H1 (cell line): ENCODE measurements around the gene RIMBP2. TPM values are rescaled to one million over a fixed set of nuclear protein-coding genes. Genes with fewer than 3 reads are reported as not detected.

Experiments used
- CTCF ChIA-PET: fragments of 300-600 bp; sonication (Branson Sonifier 250); formaldehyde crosslinking; loops from one replicate; lab custom pipeline; 2021; ENCODE audit not compliant: partially characterized antibody; lab: Charles Lee
- POLR2A ChIA-PET: fragments of 300-600 bp; sonication (Branson Sonifier 250); formaldehyde crosslinking; loops from one replicate; lab custom pipeline; 2021; ENCODE audit warnings: inconsistent platforms; ENCODE audit not compliant: partially characterized antibody; lab: Charles Lee
- DNase-seq, 2 experiments: peaks; one replicate each; pipeline versions ENCODE4 v3.0.0 to v3.0.0-alpha.2; 2010 to 2022; ENCODE audit warnings: low spot score in 2 of 2, low read depth in 1 of 2, mixed read lengths in 1 of 2
- FAIRE-seq: peaks from 2 replicates; lab custom pipeline; 2011; peaks lifted over from hg19 to GRCh38; lab: Jason Lieb, UNC
- H2AFZ ChIP-seq: 2 replicates; pipeline ENCODE4 v1.8.1; 2012; ENCODE audit warnings: low read length, inconsistent platforms
- H2AK5ac ChIP-seq: 2 replicates; pipeline ENCODE4 v1.6.1; 2013; ENCODE audit warnings: low read depth, low read length
- H2BK120ac ChIP-seq: replicated peaks from 2 replicates; pipeline ENCODE3; 2013; ENCODE audit warnings: low read depth, low read length, inconsistent platforms
- H2BK12ac ChIP-seq: 2 replicates; pipeline ENCODE4 v1.6.1; 2013; ENCODE audit warnings: low read depth, low read length
- H2BK15ac ChIP-seq: 2 replicates; pipeline ENCODE4 v1.6.1; 2013; ENCODE audit warnings: low read length
- H2BK20ac ChIP-seq: 2 replicates; pipeline ENCODE4 v1.6.1; 2013; ENCODE audit warnings: low read length
- H2BK5ac ChIP-seq: 2 replicates; pipeline ENCODE4 v1.6.1; 2013; ENCODE audit warnings: low read depth, low read length
- H3K14ac ChIP-seq: 2 replicates; pipeline ENCODE4 v1.6.1; 2013; ENCODE audit warnings: inconsistent platforms; ENCODE audit not compliant: insufficient read length
- H3K18ac ChIP-seq: 2 replicates; pipeline ENCODE4 v1.6.1; 2013; ENCODE audit warnings: low read length; ENCODE audit errors: extremely low read depth
- H3K23ac ChIP-seq: 2 replicates; pipeline ENCODE4 v1.6.1; 2013; ENCODE audit warnings: inconsistent platforms; ENCODE audit not compliant: insufficient read length
- H3K23me2 ChIP-seq: 2 replicates; pipeline ENCODE4 v1.6.1; 2013; ENCODE audit warnings: low read depth, low read length
- H3K27ac ChIP-seq: 2 replicates; pipeline ENCODE4 v1.6.1; 2011; ENCODE audit warnings: low read depth, low read length, inconsistent platforms
- H3K27me3 ChIP-seq, 4 experiments: replicated peaks in 1 of 4; 1 replicate in 1 of 4; 2 replicates in 3 of 4; pipeline versions ENCODE4 v1.6.1 to v1.8.1; 2011 to 2013; ENCODE audit warnings: low read length in 3 of 4, mild to moderate bottlenecking in 3 of 4, inconsistent platforms in 2 of 4, mixed read lengths in 2 of 4, moderate library complexity in 1 of 4; ENCODE audit not compliant: control insufficient read depth in 3 of 4, insufficient read depth in 3 of 4; ENCODE audit errors: extremely low read depth in 1 of 4
- H3K36me3 ChIP-seq, 4 experiments: 2 replicates each; pipeline versions ENCODE4 v1.6.1 to v1.8.1; 2011 to 2013; ENCODE audit warnings: mild to moderate bottlenecking in 4 of 4, low read length in 3 of 4, moderate library complexity in 2 of 4, control low read depth in 1 of 4, inconsistent platforms in 1 of 4; ENCODE audit not compliant: insufficient read depth in 4 of 4, control insufficient read depth in 2 of 4
- H3K4ac ChIP-seq: replicated peaks from 2 replicates; pipeline ENCODE3; 2013; ENCODE audit warnings: low read length, low read depth, mixed read lengths, inconsistent platforms; ENCODE audit not compliant: insufficient read length
- H3K4me1 ChIP-seq, 4 experiments: replicated peaks in 1 of 4; 1 replicate in 1 of 4; 2 replicates in 3 of 4; pipeline versions ENCODE4 v1.6.1 to v1.8.1; 2011 to 2013; ENCODE audit warnings: low read length in 3 of 4, inconsistent platforms in 2 of 4, mixed read lengths in 1 of 4; ENCODE audit not compliant: insufficient read depth in 4 of 4, control insufficient read depth in 3 of 4
- H3K4me2 ChIP-seq, 2 experiments: 2 replicates each; pipeline versions ENCODE4 v1.6.1 to v1.8.1; 2011 to 2013; ENCODE audit warnings: low read depth in 2 of 2, low read length in 2 of 2, control low read depth in 1 of 2, inconsistent platforms in 1 of 2, mild to moderate bottlenecking in 1 of 2; ENCODE audit not compliant: insufficient read depth in 1 of 2
- H3K4me3 ChIP-seq, 4 experiments: fragments of 200-600, 300-600 bp in 1 of 4; sonication (generic), shearing (Covaris generic), sonication (Bioruptor Twin) in 1 of 4; 2 replicates each; pipeline versions ENCODE4 v1.5.1 to v1.8.1; 2011 to 2016; ENCODE audit warnings: low read length in 4 of 4, low read depth in 3 of 4, control low read depth in 2 of 4, inconsistent platforms in 2 of 4, mild to moderate bottlenecking in 2 of 4, mixed read lengths in 1 of 4, moderate library complexity in 1 of 4; ENCODE audit not compliant: insufficient read depth in 2 of 4; ENCODE audit errors: extremely low read depth in 1 of 4
- H3K56ac ChIP-seq: replicated peaks from 2 replicates; pipeline ENCODE3; 2013; ENCODE audit warnings: low read depth, mild to moderate bottlenecking, mixed read lengths, low read length, inconsistent platforms; ENCODE audit not compliant: insufficient read length
- H3K79me1 ChIP-seq: 2 replicates; pipeline ENCODE4 v1.6.1; 2013; ENCODE audit warnings: low read depth, low read length, control low read depth
- H3K79me2 ChIP-seq, 2 experiments: 2 replicates each; pipeline versions ENCODE4 v1.6.1 to v1.8.1; 2012 to 2013; ENCODE audit warnings: low read length in 2 of 2, mild to moderate bottlenecking in 2 of 2, inconsistent platforms in 1 of 2; ENCODE audit not compliant: insufficient read depth in 2 of 2, control insufficient read depth in 1 of 2
- H3K9ac ChIP-seq, 4 experiments: replicated peaks in 1 of 4; 1 replicate in 1 of 4; 2 replicates in 3 of 4; pipeline versions ENCODE4 v1.6.1 to v1.8.1; 2011 to 2013; ENCODE audit warnings: low read depth in 3 of 4, low read length in 3 of 4, control low read depth in 2 of 4, mild to moderate bottlenecking in 2 of 4, moderate library complexity in 2 of 4, inconsistent platforms in 1 of 4; ENCODE audit errors: extremely low read depth in 1 of 4
- H3K9me3 ChIP-seq, 2 experiments: 2 replicates each; pipeline versions ENCODE4 v1.6.1 to v1.8.1; 2012 to 2013; ENCODE audit warnings: mild to moderate bottlenecking in 2 of 2, moderate library complexity in 2 of 2, control low read depth in 1 of 2, inconsistent platforms in 1 of 2, low read depth in 1 of 2, low read length in 1 of 2, mixed read lengths in 1 of 2; ENCODE audit not compliant: insufficient read depth in 2 of 2
- H4K20me1 ChIP-seq, 2 experiments: replicated peaks in 1 of 2; 2 replicates each; pipeline versions ENCODE3 to v1.8.1; 2011 to 2013; ENCODE audit warnings: inconsistent platforms in 2 of 2, low read length in 2 of 2, mild to moderate bottlenecking in 1 of 2; ENCODE audit not compliant: insufficient read depth in 2 of 2, control insufficient read depth in 1 of 2
- H4K5ac ChIP-seq: 2 replicates; pipeline ENCODE4 v1.6.1; 2013; ENCODE audit warnings: low read length, low read depth, mixed read lengths, inconsistent platforms; ENCODE audit not compliant: insufficient read length
- H4K8ac ChIP-seq: 2 replicates; pipeline ENCODE4 v1.8.0; 2013; ENCODE audit warnings: mild to moderate bottlenecking, moderate library complexity, low read length, inconsistent platforms; ENCODE audit not compliant: insufficient read depth; ENCODE audit errors: extremely low read depth
- H4K91ac ChIP-seq: replicated peaks from 2 replicates; pipeline ENCODE3; 2013; ENCODE audit warnings: low read length, mixed read lengths, inconsistent platforms; ENCODE audit not compliant: insufficient read length
- CBX5 ChIP-seq: fragments of 300-800, 300-1000 bp; sonication (generic); IDR thresholded peaks from 2 replicates; pipeline ENCODE4 v1.7.1; 2016; ENCODE audit warnings: antibody characterized with exemption, low read length, low read depth
- CBX8 ChIP-seq: fragments of 300-800, 300-1000 bp; sonication (generic); IDR thresholded peaks from 2 replicates; pipeline ENCODE4 v1.7.1; 2016; ENCODE audit warnings: low read depth, low read length, borderline replicate concordance
- EGR1 ChIP-seq: IDR thresholded peaks from 2 replicates; pipeline ENCODE4 v1.6.1; 2011; ENCODE audit warnings: low read depth, low read length, borderline replicate concordance
- EP300 ChIP-seq, 2 experiments: IDR thresholded peaks; 1 replicate in 1 of 2; 2 replicates in 1 of 2; pipeline ENCODE4 v1.6.1; 2011 to 2012; ENCODE audit warnings: low read depth in 2 of 2, low read length in 2 of 2, mild to moderate bottlenecking in 2 of 2, borderline replicate concordance in 1 of 2, inconsistent platforms in 1 of 2, moderate library complexity in 1 of 2
- HDAC6 ChIP-seq: IDR thresholded peaks from one replicate; pipeline ENCODE4 v1.7.1; 2012; ENCODE audit warnings: low read depth, mild to moderate bottlenecking, inconsistent platforms, low read length, moderate library complexity
- POLR2A ChIP-seq, 2 experiments: IDR thresholded peaks; 1 replicate in 1 of 2; 2 replicates in 1 of 2; pipeline ENCODE4 v1.6.1; 2011; ENCODE audit warnings: low read depth in 2 of 2, low read length in 2 of 2, mild to moderate bottlenecking in 2 of 2; ENCODE audit errors: control extremely low read depth in 1 of 2
- RNF2 ChIP-seq: fragments of 200-900, 300-1000 bp; sonication (generic); IDR thresholded peaks from 2 replicates; pipeline ENCODE4 v1.7.1; 2016; ENCODE audit warnings: borderline replicate concordance, low read depth, mild to moderate bottlenecking, antibody characterized with exemption, low read length; ENCODE audit not compliant: poor library complexity, severe bottlenecking; ENCODE audit errors: missing control alignments
- SIRT6 ChIP-seq: IDR thresholded peaks from one replicate; pipeline ENCODE4 v1.7.1; 2012; ENCODE audit warnings: low read length, inconsistent platforms
- TCF12 ChIP-seq: IDR thresholded peaks from 2 replicates; pipeline ENCODE4 v1.6.1; 2011; ENCODE audit warnings: low read depth, mild to moderate bottlenecking, low read length
- USF2 ChIP-seq: IDR thresholded peaks from 2 replicates; pipeline ENCODE4 v1.6.1; 2011; ENCODE audit warnings: low read length, improper control_type of control experiment
- ZNF274 ChIP-seq: IDR thresholded peaks from 2 replicates; pipeline ENCODE4 v1.7.0; 2012; ENCODE audit warnings: low read length, borderline replicate concordance; ENCODE audit errors: extremely low read depth
- WGBS, 2 experiments: shearing (Covaris generic) in 1 of 2; methylation state at CpG; one replicate each; pipeline versions ENCODE4 v1.1.6 to v1.1.7; 2013 to 2015; ENCODE audit warnings: low lambda C conversion rate in 2 of 2, mixed read lengths in 2 of 2, inconsistent platforms in 1 of 2, low coverage in 1 of 2, missing lambda C conversion rate in 1 of 2; ENCODE audit not compliant: insufficient replicate concordance in 2 of 2, insufficient coverage in 1 of 2, insufficient read length in 1 of 2; ENCODE audit errors: extremely low coverage in 1 of 2, missing lambda C conversion rate in 1 of 2; 5-methylcytosine and 5-hydroxymethylcytosine counted together
- polyA plus RNA-seq, 7 experiments: library from polyadenylated mRNA; depleted of rRNA in 3 of 7; stranded (reverse) in 5 of 7; unstranded in 2 of 7; fragments of >200 nt in 5 of 7; fragments of 200-250 nt in 2 of 7; gene quantifications; 1 replicate in 5 of 7; 2 replicates in 1 of 7; 4 replicates in 1 of 7; pipeline versions ENCODE4 v1.2.1 to v1.2.3, GENCODE V29; 2011 to 2013; ENCODE audit warnings: missing spikeins in 2 of 7, mixed read lengths in 2 of 7
- total RNA-seq: library from RNA; stranded (reverse); fragmentation: NEBNext Ultra II Directional; extraction: Animal tissue kit (Norgen Biotek cat#: 25700); gene quantifications from 2 replicates; pipeline ENCODE4 v1.2.1, GENCODE V29; 2021

The RIMBP2 gene
- total and polyA plus RNA-seq, 2 of the 8 experiments (the other 6 are each of a cell fraction or from before 2014, with no cell fraction given), result 0.18 to 0.65 TPM

- ChIA-PET POLR2A (no interaction called here), CTCF (interaction anchor here (0.7 kb wide), 1 partner anchor 78 kb away, joined by 3 read pairs; no protein-coding TSS in a partner anchor)
- no peak overlapping the region for H2BK20ac ChIP-seq
- H3K23ac ChIP-seq, result no peak overlapping the region
- no peak overlapping the region for H4K5ac ChIP-seq
- DNase-seq (no peak), FAIRE-seq (no peak)
- H3K9ac ChIP-seq, result no peak overlapping the region
- H3K14ac ChIP-seq, result no peak overlapping the region
- peaks cover 0 to 5% (median 0%) of the 10 kb centered on the region in 4 experiments; a peak in 1 of 7 replicates for H3K4me1 ChIP-seq
- no peak overlapping the region for H3K27ac ChIP-seq
- H4K8ac ChIP-seq, result no peak overlapping the region
- no peaks in the 10 kb centered on the region for H3K36me3 ChIP-seq
- H3K79me1 ChIP-seq, result no peaks in the 10 kb centered on the region
- no peak overlapping the region for H4K91ac ChIP-seq
- H2BK5ac ChIP-seq, result no peak overlapping the region
- H2AFZ ChIP-seq, result no peak overlapping the region
- H3K23me2 ChIP-seq, result no peaks in the 10 kb centered on the region
- no peaks in the 10 kb centered on the region for H3K79me2 ChIP-seq
- WGBS, 2 experiments, result 85% methylated on average over 4 of the region's 4 CpGs; no CpG with 5 or more reads in 1 of the 2 experiments
- peaks cover 0 to 4% (median 0%) of the 10 kb centered on the region in 4 experiments; a peak in 3 of 7 replicates for H3K27me3 ChIP-seq
- H2BK15ac ChIP-seq, result no peak overlapping the region
- no peak overlapping the region for H3K4me3 ChIP-seq
- no peaks in the 10 kb centered on the region for H3K9me3 ChIP-seq
- H3K18ac ChIP-seq, result no peak overlapping the region
- no peak overlapping the region for H2AK5ac ChIP-seq
- H2BK120ac ChIP-seq, result no peak overlapping the region
- H3K56ac ChIP-seq, result no peak overlapping the region
- no peak for TF ChIP-seq CBX8
- TF ChIP-seq EP300 (IDR thresholded peaks at IDR 0.05; ENCODE audit: borderline replicate concordance in 1 of 2, low read depth in 2 of 2, low read length in 2 of 2), result no peak
- TF ChIP-seq SIRT6, result no peak
- no peak for TF ChIP-seq POLR2A (IDR thresholded peaks at IDR 0.05; ENCODE audit: control extremely low read depth in 1 of 2, low read depth in 2 of 2, low read length in 2 of 2)
- TF ChIP-seq HDAC6, result no peak
- TF ChIP-seq TCF12, result no peak
- no peak for TF ChIP-seq RNF2
- no peak for TF ChIP-seq EGR1
- TF ChIP-seq CBX5, result no peak
- TF ChIP-seq ZNF274, result no peak
- no peak for TF ChIP-seq USF2
- H4K20me1 ChIP-seq, result no peaks in the 10 kb centered on the region
- H3K4ac ChIP-seq, result no peak overlapping the region
- H2BK12ac ChIP-seq, result no peak overlapping the region
- H3K4me2 ChIP-seq, result no peak overlapping the region
Observed at GRCh38 chr12:130372936-130373335, 343.2 kb downstream of the RIMBP2 start.
